K562 (cell line): ENCODE measurements around the gene C17orf50. TPM values are rescaled to one million over a fixed set of nuclear protein-coding genes. Genes with fewer than 3 reads are reported as not detected.

Source experiments
- ATAC-seq: fragments of 200-7000 bp; cut with Tn5 transposase; 3 replicates; pipeline ENCODE4 v1.9.1; 2020; ENCODE audit warnings: moderate library complexity
- BruUV-seq: library from RNA; stranded (reverse); fragments of 400-500 nt; replicated peaks from 2 replicates; lab custom pipeline; 2021; lab: Mats Ljungman, UMichigan
- CTCF ChIA-PET: fragments of 300-600 bp; formaldehyde crosslinking; extraction: SDS; loops from one replicate; lab custom pipeline; 2021; ENCODE audit warnings: low intra/inter-chr PET ratio; lab: Yijun Ruan, JAX
- POLR2A ChIA-PET: fragments of 300-600, 350-650 bp; sonication (Branson Sonifier 250); formaldehyde crosslinking; extraction: SDS; loops from one replicate; lab custom pipeline; 2021; ENCODE audit warnings: antibody characterized with exemption, inconsistent platforms; lab: Yijun Ruan, JAX
- DNase-seq, 4 experiments: peaks; one replicate each; pipeline versions ENCODE4 v3.0.0 to v3.0.0-alpha.2; 2011 to 2018; ENCODE audit warnings: low spot score in 3 of 4, mixed read lengths in 3 of 4; ENCODE audit errors: extremely low read depth in 1 of 4
- FAIRE-seq: peaks from 2 replicates; lab custom pipeline; 2011; peaks lifted over from hg19 to GRCh38; lab: Jason Lieb, UNC
- H2AFZ ChIP-seq: 2 replicates; pipeline ENCODE4 v1.6.0; 2011; ENCODE audit warnings: low read depth, low read length, control low read depth, inconsistent platforms
- H3K27ac ChIP-seq: fragments of 200-600 bp; 3 replicates; pipeline ENCODE4 v1.8.0; 2011; ENCODE audit warnings: low read depth, mild to moderate bottlenecking, control low read depth, inconsistent platforms, low read length, moderate library complexity, mixed read lengths; ENCODE audit errors: extremely low read depth
- H3K27me3 ChIP-seq, 2 experiments: fragments of 300-600 bp in 1 of 2; 2 replicates in 1 of 2; 3 replicates in 1 of 2; pipeline versions ENCODE4 v1.6.0 to v1.8.0; 2011; ENCODE audit warnings: inconsistent platforms in 2 of 2, low read length in 2 of 2, mild to moderate bottlenecking in 1 of 2, mixed read lengths in 1 of 2, moderate library complexity in 1 of 2; ENCODE audit not compliant: control insufficient read depth in 2 of 2, insufficient read depth in 2 of 2
- H3K36me3 ChIP-seq: fragments of 300-600 bp; 3 replicates; pipeline ENCODE4 v1.8.0; 2011; ENCODE audit warnings: mild to moderate bottlenecking, low read length, inconsistent platforms; ENCODE audit not compliant: control insufficient read depth, insufficient read depth
- H3K4me1 ChIP-seq, 2 experiments: fragments of 200-600 bp in 1 of 2; replicated peaks in 1 of 2; 2 replicates in 1 of 2; 3 replicates in 1 of 2; pipeline versions ENCODE4 v1.5.1 to v1.8.0; 2011; ENCODE audit warnings: inconsistent platforms in 2 of 2, low read length in 2 of 2, mild to moderate bottlenecking in 1 of 2, mixed read lengths in 1 of 2, moderate library complexity in 1 of 2; ENCODE audit not compliant: control insufficient read depth in 2 of 2, insufficient read depth in 2 of 2
- H3K4me2 ChIP-seq: 2 replicates; pipeline ENCODE4 v1.6.1; 2011; ENCODE audit warnings: low read length, control low read depth, inconsistent platforms, mixed read lengths; ENCODE audit not compliant: insufficient read depth
- H3K4me3 ChIP-seq: fragments of 200-600 bp; sonication (generic), shearing (Covaris generic); 2 replicates; pipeline ENCODE4 v1.5.1; 2016; ENCODE audit warnings: control low read depth, inconsistent platforms
- H3K79me2 ChIP-seq: fragments of 200-600 bp; 3 replicates; pipeline ENCODE4 v1.8.0; 2011; ENCODE audit warnings: low read length, inconsistent platforms; ENCODE audit not compliant: control insufficient read depth, insufficient read depth
- H3K9ac ChIP-seq, 2 experiments: 2 replicates each; pipeline versions ENCODE4 v1.6.0 to v1.6.1; 2011; ENCODE audit warnings: low read depth in 2 of 2, low read length in 2 of 2, control low read depth in 1 of 2, inconsistent platforms in 1 of 2, mild to moderate bottlenecking in 1 of 2, mixed read lengths in 1 of 2; ENCODE audit not compliant: insufficient read depth in 1 of 2
- H3K9me1 ChIP-seq: one replicate; pipeline ENCODE4 v1.6.0; 2011; ENCODE audit warnings: inconsistent platforms, mild to moderate bottlenecking, low read length, moderate library complexity; ENCODE audit not compliant: control insufficient read depth, insufficient read depth
- H3K9me3 ChIP-seq: replicated peaks from 2 replicates; pipeline ENCODE4 v1.5.1; 2011; ENCODE audit warnings: low read depth, low read length, inconsistent platforms; ENCODE audit not compliant: control insufficient read depth, insufficient read depth
- H4K20me1 ChIP-seq: replicated peaks from 2 replicates; pipeline ENCODE4 v1.6.1; 2011; ENCODE audit warnings: low read length, inconsistent platforms, mixed read lengths; ENCODE audit not compliant: control insufficient read depth, insufficient read depth
- ASH1L ChIP-seq: fragments of 450-650 bp; IDR thresholded peaks from 2 replicates; pipeline ENCODE4 v1.6.1; 2018; ENCODE audit warnings: borderline replicate concordance, mild to moderate bottlenecking, low read depth; ENCODE audit not compliant: partially characterized antibody
- PHB2 ChIP-seq: fragments of 450-650 bp; IDR thresholded peaks from 2 replicates; pipeline ENCODE4 v1.6.1; 2017; ENCODE audit warnings: low read depth
- ZC3H11A ChIP-seq: IDR thresholded peaks from 2 replicates; pipeline ENCODE4 v1.6.1; 2012; ENCODE audit warnings: low read depth, low read length, improper control_type of control experiment
- ZNF512 ChIP-seq: IDR thresholded peaks from 2 replicates; pipeline ENCODE4 v1.6.1; 2016; ENCODE audit warnings: missing genetic modification characterization, missing compliant biosample characterization
- WGBS: fragments of 100-300 bp; shearing (Covaris generic); methylation state at CpG from one replicate; pipeline ENCODE4 v1.1.6; 2016; ENCODE audit warnings: low coverage, mixed read lengths; ENCODE audit not compliant: insufficient coverage; ENCODE audit errors: missing lambda C conversion rate; 5-methylcytosine and 5-hydroxymethylcytosine counted together
- in situ Hi-C: fragments of 300-500 bp; cut with MboI; formaldehyde crosslinking; loops from 4 replicates; pipeline ENCODE4 v1.15.0; 2018; ENCODE audit warnings: inconsistent platforms, mixed read lengths
- intact Hi-C: fragments of 100-400 bp; cut with micrococcal nuclease; formaldehyde crosslinking; loops from 2 replicates; pipeline ENCODE4 v1.14.2; 2022
- polyA plus RNA-seq, 8 experiments: library from polyadenylated mRNA; depleted of rRNA in 4 of 8; stranded (reverse) in 5 of 8; unstranded in 3 of 8; fragments of >200 nt; fragmentation: Nextera tagmentation in 2 of 8; fragmentation: Illumina TruSeq in 1 of 8; extraction: Ambion mirVana in 2 of 8; extraction: Trizol in 1 of 8; gene quantifications; 2 replicates each; pipeline versions ENCODE4 v1.2.1 to v1.2.3, GENCODE V29; 2011 to 2014; ENCODE audit warnings: inconsistent platforms in 1 of 8, missing spikeins in 1 of 8
- total RNA-seq, 7 experiments: library from RNA; depleted of rRNA in 6 of 7; stranded (reverse); fragments of >200 nt in 6 of 7; fragmentation: Illumina TruSeq in 2 of 7; extraction: Trizol in 2 of 7; gene quantifications; 2 replicates each; pipeline versions ENCODE4 v1.2.1 to v1.2.3, GENCODE V29; 2011 to 2021; ENCODE audit warnings: low replicate concordance in 1 of 7

C17orf50 gene
- total and polyA plus RNA-seq, 9 of the 15 experiments (the other 6 are each of a cell fraction or from before 2014, with no cell fraction given), result not detected

- Histone ChIP-seq H3K27ac (no peak overlapping the region), H3K4me3 (peak overlapping the region; percentile 45; the same call in 1 of the 2 replicates), H4K20me1 (no peaks in the 10 kb centered on the region), H2AFZ (peak overlapping the region; percentile 94), H3K27me3 (peaks cover 33 to 68% of the 10 kb centered on the region in 2 experiments; a peak in 4 of 5 replicates), H3K9ac (peak overlapping the region in 1 of 2 experiments; percentile 84; a peak in 2 of 4 replicates), H3K4me1 (peaks cover 0 to 18% of the 10 kb centered on the region in 2 experiments; a peak in 3 of 5 replicates), H3K9me1 (peaks cover 3% of the 10 kb centered on the region), H3K36me3 (no peaks in the 10 kb centered on the region), H3K79me2 (no peaks in the 10 kb centered on the region), H3K4me2 (peak overlapping the region; percentile 76), H3K9me3 (no peaks in the 10 kb centered on the region)
- 33% methylated on average over 14 of the region's 17 CpGs for WGBS
- intact Hi-C loops (loop anchor here (1.0 to 10.0 kb wide), 2 partner anchors 41 to 181 kb away; partner anchors contain the start of gene LYZL6), in situ Hi-C loops (no loop called here)
- POLR2A ChIA-PET, result interaction anchor here (0.6 to 2.3 kb wide), 6 partner anchors 9 to 1344 kb away, joined by 3 to 13 read pairs (median 3); partner anchors contain the start of gene TAF15
- CTCF ChIA-PET, result interaction anchor here (0.6 to 2.9 kb wide), 6 partner anchors 9 to 245 kb away, joined by 3 to 39 read pairs (median 4); partner anchors contain the start of gene TAF15
- DNase-seq (no peak), ATAC-seq (no peak), FAIRE-seq (no peak)
- TF ChIP-seq ZNF512 (tag), result peak; percentile 41; the same call in 1 of the 2 replicates
- TF ChIP-seq PHB2, result no peak
- TF ChIP-seq ZC3H11A, result peak; percentile 43; the same call in 1 of the 2 replicates
- TF ChIP-seq ASH1L, result no peak
- no TSS peak for BruUV-seq
Observed at GRCh38 chr17:35763767-35764122, 3.1 kb downstream of the C17orf50 start.
